Measurements from ENCODE around the gene YOD1. TPM values are rescaled to one million over a fixed set of nuclear protein-coding genes. Genes with fewer than 3 reads are reported as not detected.

YOD1 gene
- total RNA-seq: 4.2 and 5.3 TPM in 2 replicates

DNA sequence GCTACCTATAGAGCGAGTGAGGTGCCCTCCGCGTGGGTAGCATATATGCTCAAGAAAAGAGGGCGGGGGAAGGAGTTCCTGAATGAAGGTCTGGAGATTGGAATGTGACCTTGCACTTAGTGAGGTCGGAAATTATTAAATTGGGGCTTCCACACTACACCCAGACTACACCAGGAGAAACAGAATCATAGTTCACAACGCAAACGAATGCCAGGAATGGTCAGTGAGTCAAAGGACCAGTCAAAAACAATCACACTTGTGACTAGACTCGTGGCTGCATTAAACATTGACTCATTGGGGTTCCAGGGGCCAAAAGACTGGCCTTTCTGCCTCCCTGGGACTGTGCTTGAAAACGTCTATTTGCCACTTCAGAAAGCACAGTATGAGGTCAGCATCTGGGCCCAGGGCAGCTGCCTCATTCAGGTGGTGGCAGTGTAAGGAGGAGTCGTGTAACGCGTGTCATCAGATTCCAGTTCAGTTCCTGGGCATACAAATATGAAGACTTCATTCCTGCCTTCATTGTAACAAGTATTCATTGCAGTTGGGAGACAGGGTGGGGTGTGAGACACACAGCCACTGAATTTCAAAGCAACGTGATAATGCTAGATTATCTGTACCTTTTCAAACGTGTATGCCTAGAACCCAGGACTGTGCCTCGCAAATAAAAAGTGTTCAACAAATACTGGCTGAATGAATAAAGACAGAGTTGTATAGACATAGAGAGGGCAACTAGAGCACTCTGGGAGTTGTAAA, at the start of gene YOD1:
Gene YOD1, minus strand, starts transcription at position 18 of the 753 bp plus-strand sequence. CDS start 178 bp downstream, outside the sequence.

GRCh38 chr1:207088701-207089626, 38.0 kb upstream of the YOD1 start, which contains the start of gene C4BPB:
Gene C4BPB (plus strand): TSS chr1:207088860. CDS start chr1:207089532, 672 bp downstream.

GRCh38 chr1:207052911-207053769, 2.1 kb upstream of the YOD1 start, which contains the start of gene PFKFB2:
Gene PFKFB2 (plus strand): TSS chr1:207053275. CDS start chr1:207054718, 1,443 bp downstream.

GRCh38 chr1:207032528-207033017, 18.4 kb downstream of the YOD1 start, which contains the start of gene C1orf116:
Gene C1orf116 (minus strand): TSS chr1:207032756. CDS start chr1:207027598, 5,158 bp downstream.

Other genes with a start within 250 kb of the YOD1 start
- not detected in 2 replicates for gene IL20, start 185.6 kb downstream of the YOD1 start, total RNA-seq
- gene IL24, start 153.8 kb downstream of the YOD1 start, total RNA-seq: not detected in 2 replicates
- 0.13 TPM in 1 of 2 replicates, not detected in the other for gene FCMR, start 129.3 kb downstream of the YOD1 start, total RNA-seq
- not detected in 2 replicates for gene PIGR, start 104.7 kb downstream of the YOD1 start, total RNA-seq
- gene FCAMR, start 80.7 kb downstream of the YOD1 start, total RNA-seq: not detected in 2 replicates
- 0.07 TPM in 1 of 2 replicates, not detected in the other for gene C1orf116, start 18.5 kb downstream of the YOD1 start, total RNA-seq
- gene PFKFB2, start 2.1 kb upstream of the YOD1 start, total RNA-seq: 0.74 and 1.8 TPM in 2 replicates
- 1.2 TPM in 1 of 2 replicates, not detected in the other for gene C4BPB, start 37.7 kb upstream of the YOD1 start, total RNA-seq
- not detected in 2 replicates for gene C4BPA, start 53.0 kb upstream of the YOD1 start, total RNA-seq